Muscle layer of colon (tissue), 2 donors: ENCODE results near the gene STMN3.
"Not testable (repeated sequence)": the region's sequence is repeated elsewhere in the genome, so short reads cannot be mapped to it uniquely, and the experiment has no call there.

Experiments
- H3K27ac ChIP-seq: one replicate; pipeline ENCODE4 v1.7.0; 2013; ENCODE audit warnings: low read depth, mild to moderate bottlenecking, low read length, moderate library complexity
- H3K27me3 ChIP-seq, 2 donors: one replicate each; pipeline ENCODE4 v1.7.0; 2013; ENCODE audit warnings: low read length in 2 of 2, mild to moderate bottlenecking in 2 of 2; ENCODE audit not compliant: insufficient read depth in 2 of 2, control insufficient read depth in 1 of 2
- H3K36me3 ChIP-seq: one replicate; pipeline ENCODE4 v1.7.0; 2013; ENCODE audit warnings: mild to moderate bottlenecking, low read length; ENCODE audit not compliant: insufficient read depth
- H3K4me1 ChIP-seq: one replicate; pipeline ENCODE4 v1.7.0; 2013; ENCODE audit warnings: mild to moderate bottlenecking, low read length; ENCODE audit not compliant: insufficient read depth
- H3K4me3 ChIP-seq, 2 donors: one replicate each; pipeline ENCODE4 v1.7.0; 2013; ENCODE audit warnings: low read length in 2 of 2, low read depth in 1 of 2, mild to moderate bottlenecking in 1 of 2, moderate library complexity in 1 of 2
- H3K9ac ChIP-seq: one replicate; pipeline ENCODE4 v1.7.0; 2013; ENCODE audit warnings: low read length
- H3K9me3 ChIP-seq: one replicate; pipeline ENCODE4 v1.7.0; 2013; ENCODE audit warnings: mild to moderate bottlenecking, low read length
- donor health status: abdominal sarcoma.
- donor health status: Adenocarcinoma of cecum.

STMN3 gene

DNA sequence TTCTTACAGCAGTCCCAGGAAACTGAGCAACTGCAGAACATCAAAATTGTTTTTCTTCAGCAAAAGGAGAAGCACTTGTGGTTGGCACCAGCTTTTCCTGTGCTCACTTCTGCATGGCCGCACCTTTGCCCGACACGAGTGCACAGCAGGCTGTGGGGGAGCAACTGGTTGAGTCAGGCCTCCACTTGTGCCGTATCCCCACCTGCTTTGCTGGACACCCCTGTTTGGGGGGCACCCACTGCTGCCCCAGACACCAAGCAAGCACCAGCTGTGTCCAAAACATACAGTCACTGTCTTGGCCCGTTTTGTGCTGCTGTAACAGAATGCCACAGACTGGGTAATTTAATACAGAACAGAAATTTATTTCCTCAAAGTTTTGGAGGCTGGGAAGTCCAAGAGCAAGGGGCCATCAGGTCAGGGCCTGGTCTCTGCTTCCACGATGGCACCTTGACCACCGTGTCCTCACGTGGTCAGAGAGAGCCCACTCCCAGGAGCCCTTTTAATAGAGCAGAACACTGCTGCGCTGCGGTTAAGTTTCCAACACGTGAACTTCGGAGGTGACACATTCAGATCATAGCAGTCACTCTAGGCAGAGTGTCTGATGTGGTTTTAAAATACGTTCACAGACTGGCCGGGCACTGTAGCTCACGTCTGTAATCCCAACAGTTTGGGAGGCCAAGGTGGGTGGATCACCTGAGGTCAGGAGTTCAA lies 17.6 kb downstream of the STMN3 start:
- H3K9me3 ChIP-seq: no peaks in the 10 kb centered on the region
- no peak overlapping the region for H3K4me3 ChIP-seq
- H3K9ac ChIP-seq: no peak overlapping the region
- no peaks in the 10 kb centered on the region for H3K4me1 ChIP-seq
- no peak overlapping the region for H3K27ac ChIP-seq
- H3K27me3 ChIP-seq: no peaks in the 10 kb centered on the region
- no peaks in the 10 kb centered on the region for H3K36me3 ChIP-seq

DNA sequence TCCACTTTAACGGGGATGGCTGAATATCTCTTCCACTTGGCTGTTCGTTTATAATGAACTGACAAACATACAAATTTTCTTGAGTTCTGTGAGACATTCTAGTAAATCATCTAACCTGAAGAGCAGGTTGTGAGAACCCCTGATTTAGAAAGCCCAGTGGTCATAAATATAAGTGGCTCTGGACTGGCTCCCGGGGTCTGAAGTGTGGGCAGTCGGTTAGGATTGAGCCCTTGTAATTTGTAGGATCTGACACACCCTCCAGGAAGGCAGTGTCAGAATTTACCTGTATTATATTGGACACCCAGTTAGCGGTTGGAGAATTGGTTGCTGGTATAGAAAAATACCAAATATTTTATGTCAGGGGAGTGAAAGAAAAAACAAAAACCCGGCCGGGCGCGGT lies 19.5 kb downstream of the STMN3 start:
- no peaks in the 10 kb centered on the region for H3K36me3 ChIP-seq
- no peak overlapping the region for H3K27ac ChIP-seq
- H3K27me3 ChIP-seq: no peaks in the 10 kb centered on the region
- peaks cover 2% of the 10 kb centered on the region for H3K4me1 ChIP-seq
- no peak overlapping the region for H3K4me3 ChIP-seq
- no peaks in the 10 kb centered on the region for H3K9me3 ChIP-seq
- no peak overlapping the region for H3K9ac ChIP-seq

DNA sequence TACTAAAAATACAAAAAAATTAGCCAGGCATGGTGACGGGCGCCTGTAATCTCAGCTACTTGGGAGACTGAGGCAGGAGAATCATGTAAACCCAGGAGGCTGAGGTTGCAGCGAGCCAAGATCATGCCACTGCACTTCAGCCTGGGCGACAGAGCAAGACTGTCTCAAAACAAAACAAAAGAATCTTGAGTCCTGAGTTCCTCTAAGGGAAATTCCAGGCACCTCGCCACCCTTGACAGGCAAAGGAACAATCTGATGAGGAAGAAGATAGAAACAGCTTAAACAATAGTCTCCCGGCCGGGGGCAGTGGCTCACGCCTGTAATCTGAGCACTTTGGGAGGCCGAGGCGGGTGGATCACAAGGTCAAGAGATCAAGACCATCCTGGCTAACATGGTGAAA lies 21.8 kb downstream of the STMN3 start:
- H3K27ac ChIP-seq: not testable (repeated sequence)

DNA sequence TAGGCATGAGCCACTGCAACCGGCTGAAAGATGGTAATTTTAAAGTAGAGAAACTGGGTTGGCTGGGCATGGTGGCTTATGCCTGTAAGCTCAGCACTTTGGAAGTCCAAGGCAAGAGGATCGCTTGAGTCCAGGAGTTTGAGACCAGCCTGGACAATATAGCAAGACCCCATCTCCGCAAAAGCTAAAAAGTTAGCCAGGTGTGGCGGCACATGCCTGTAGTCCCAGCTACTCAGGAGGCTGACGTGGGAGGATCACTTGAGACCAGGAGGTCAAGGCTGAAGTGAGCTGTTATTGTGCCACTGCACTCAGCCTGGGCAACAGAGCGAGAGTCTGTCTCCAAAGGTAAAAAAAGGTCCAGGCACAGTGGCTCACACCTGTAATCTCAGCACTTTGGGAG lies 22.3 kb downstream of the STMN3 start:
- H3K4me3 ChIP-seq, H3K36me3 ChIP-seq, H3K9ac ChIP-seq, H3K27me3 ChIP-seq, H3K9me3 ChIP-seq, H3K27ac ChIP-seq: not testable (repeated sequence)
- peaks cover 10% of the 10 kb centered on the region for H3K4me1 ChIP-seq

More for the DNA sequence above, 21.8 kb downstream of the STMN3 start:
- H3K9me3 ChIP-seq, H3K9ac ChIP-seq, H3K27me3 ChIP-seq, H3K4me3 ChIP-seq, H3K36me3 ChIP-seq: not testable (repeated sequence)
- H3K4me1 ChIP-seq: peaks cover 10% of the 10 kb centered on the region

DNA sequence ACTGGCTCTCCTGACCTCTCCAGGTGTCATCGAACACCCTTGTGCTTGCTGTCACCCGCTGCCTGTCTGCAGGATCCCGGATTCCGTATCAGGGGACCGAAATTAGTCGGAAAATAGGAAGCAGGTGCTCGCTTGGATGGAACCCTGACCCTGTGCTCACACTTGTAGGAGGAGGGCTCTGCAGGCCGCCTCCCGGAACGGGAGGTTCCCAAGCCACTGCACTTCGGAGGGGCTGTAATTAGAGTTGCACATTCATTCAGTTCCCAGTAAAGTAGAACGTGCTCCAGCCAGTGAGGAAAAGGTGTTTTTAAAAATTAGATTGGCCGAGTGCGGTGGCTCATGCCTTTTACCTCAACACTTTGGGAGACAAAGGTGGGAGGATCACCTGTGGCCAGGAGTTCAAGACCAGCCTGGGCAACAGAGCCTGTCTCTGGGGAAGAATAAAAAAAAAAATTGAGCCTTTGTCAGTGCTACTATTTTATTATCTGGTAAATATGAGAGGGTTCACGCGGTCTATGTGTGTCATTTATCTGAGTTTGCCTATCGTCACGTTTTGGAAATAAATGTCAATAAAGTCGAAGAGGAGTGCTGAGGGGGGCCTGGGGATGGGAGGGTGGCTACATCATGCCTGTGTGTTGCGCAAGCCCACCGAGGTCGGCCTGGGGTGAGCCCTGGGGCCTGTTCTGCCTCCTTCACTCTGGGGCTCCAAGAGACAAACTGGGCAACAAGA lies 24.8 kb downstream of the STMN3 start:
- H3K4me1 ChIP-seq: peaks cover 10% of the 10 kb centered on the region
- peak overlapping the region; percentile 15 for H3K9ac ChIP-seq
- H3K4me3 ChIP-seq: peak overlapping the region; percentile 53 to 99
- no peaks in the 10 kb centered on the region for H3K27me3 ChIP-seq
- H3K27ac ChIP-seq: peak overlapping the region; percentile 37
- H3K36me3 ChIP-seq: no peaks in the 10 kb centered on the region
- no peaks in the 10 kb centered on the region for H3K9me3 ChIP-seq

DNA sequence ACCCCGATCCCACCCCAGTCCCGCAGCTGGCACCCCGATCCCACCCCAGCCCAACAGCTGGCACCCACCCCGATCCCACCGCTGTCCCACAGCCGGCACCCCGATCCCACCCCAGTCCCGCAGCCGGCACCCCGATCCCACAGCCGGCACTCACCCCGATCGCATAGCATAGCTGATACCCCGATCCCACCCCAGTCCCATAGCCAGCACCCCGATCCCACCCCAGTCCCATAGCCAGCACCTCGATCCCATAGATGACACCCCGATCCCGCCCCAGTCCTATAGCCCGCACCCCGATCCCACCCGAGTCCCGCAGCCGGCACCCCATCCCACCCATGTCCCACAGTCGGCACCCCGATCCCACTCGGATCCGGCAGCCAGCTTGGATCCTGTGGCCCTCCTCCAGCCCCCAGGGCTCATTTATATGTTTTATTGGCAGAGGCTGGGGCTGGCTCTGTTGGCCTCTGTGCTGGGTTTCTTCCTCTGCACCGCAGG lies 25.4 kb downstream of the STMN3 start:
- Histone ChIP-seq H3K4me1 (peaks cover 10% of the 10 kb centered on the region), H3K27ac (peak overlapping the region; percentile 37), H3K9me3 (no peaks in the 10 kb centered on the region), H3K27me3 (no peaks in the 10 kb centered on the region), H3K9ac (peak overlapping the region; percentile 15), H3K36me3 (no peaks in the 10 kb centered on the region), H3K4me3 (peak overlapping the region; percentile 53 to 99)

DNA sequence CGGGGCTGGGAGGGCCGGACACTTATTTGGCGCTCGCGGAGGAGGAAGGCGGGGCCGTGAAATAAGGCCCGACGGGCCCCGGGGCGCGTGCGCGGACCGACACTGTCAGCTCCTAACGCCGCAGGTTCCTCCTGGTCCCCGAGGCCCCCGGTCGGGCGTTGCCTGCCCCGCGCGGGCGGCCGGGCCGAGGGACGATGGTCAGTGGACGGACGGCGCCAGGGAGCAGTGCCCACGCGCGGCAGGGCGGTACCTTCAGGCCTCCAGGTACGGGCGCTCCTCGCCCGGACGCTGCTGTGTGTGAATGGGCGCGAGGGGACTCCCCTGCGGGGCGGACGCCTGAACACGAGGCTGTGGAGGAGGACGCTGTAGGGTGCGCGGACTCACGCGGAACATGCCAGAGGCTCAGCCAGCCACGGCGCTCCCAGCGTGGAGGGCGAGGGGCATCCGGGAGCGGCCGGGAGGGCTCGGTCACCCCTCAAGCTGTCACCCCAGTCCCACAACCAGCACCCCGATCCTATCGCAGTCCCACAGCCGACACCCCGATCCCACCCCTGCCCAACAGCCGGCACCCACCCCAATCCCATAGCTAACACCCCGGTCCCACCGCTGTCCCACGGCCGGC lies 26.0 kb downstream of the STMN3 start:
- Histone ChIP-seq H3K36me3 (no peaks in the 10 kb centered on the region), H3K9ac (peak overlapping the region; percentile 49), H3K27ac (peak overlapping the region; percentile 97), H3K4me3 (peak overlapping the region; percentile 79 to 99), H3K27me3 (no peaks in the 10 kb centered on the region), H3K4me1 (peaks cover 10% of the 10 kb centered on the region), H3K9me3 (no peaks in the 10 kb centered on the region)

DNA sequence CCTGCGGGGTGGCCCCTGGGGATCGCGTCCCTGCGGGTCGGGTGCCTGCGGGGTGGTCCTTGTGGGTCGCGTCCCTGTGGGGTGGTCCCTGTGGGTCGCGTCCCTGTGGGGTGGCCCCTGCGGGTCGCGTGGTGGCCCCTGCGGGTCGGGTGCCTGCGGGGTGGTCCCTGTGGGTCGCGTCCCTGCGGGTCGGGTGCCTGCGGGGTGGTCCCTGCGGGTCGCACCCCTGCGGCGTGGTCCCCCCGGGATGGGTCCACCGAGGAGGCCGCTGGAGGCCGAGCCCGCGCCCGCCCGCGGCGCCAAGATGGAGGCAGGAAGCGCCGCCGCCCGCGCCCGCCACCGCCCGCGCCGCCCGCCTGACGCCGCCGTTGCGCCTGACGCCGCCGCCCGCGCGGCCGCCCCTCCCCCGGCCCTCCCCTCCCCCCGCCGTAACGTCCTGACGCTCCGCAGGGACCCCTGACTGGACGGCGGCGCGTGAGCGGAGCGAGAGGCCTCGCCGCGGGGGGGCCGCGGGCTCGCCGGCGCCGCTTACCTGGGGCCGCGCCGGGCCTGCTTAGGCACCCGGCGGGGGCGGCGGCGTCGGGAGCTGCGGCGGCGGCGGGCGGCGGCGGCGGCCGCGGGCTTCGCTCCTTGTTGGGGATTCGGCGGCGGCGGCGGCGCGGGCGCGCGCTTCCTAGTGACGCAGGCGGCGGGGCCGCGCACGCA lies 26.6 kb downstream of the STMN3 start, which contains the start of gene GMEB2:
Gene GMEB2, minus strand, starts transcription at position 678 of the 705 bp plus-strand sequence. CDS start 7,704 bp downstream, outside the sequence.
- peak within 1 kb of the TSS; percentile 82 for H3K9ac ChIP-seq
- peak within 1 kb of the TSS; percentile 97 for H3K27ac ChIP-seq
- H3K36me3 ChIP-seq: no peaks in the 10 kb centered on the region
- peak within 1 kb of the TSS; percentile 79 to 99 for H3K4me3 ChIP-seq
- H3K9me3 ChIP-seq: no peaks in the 10 kb centered on the region
- peaks cover 10% of the 10 kb centered on the region for H3K4me1 ChIP-seq
- no peaks in the 10 kb centered on the region for H3K27me3 ChIP-seq

DNA sequence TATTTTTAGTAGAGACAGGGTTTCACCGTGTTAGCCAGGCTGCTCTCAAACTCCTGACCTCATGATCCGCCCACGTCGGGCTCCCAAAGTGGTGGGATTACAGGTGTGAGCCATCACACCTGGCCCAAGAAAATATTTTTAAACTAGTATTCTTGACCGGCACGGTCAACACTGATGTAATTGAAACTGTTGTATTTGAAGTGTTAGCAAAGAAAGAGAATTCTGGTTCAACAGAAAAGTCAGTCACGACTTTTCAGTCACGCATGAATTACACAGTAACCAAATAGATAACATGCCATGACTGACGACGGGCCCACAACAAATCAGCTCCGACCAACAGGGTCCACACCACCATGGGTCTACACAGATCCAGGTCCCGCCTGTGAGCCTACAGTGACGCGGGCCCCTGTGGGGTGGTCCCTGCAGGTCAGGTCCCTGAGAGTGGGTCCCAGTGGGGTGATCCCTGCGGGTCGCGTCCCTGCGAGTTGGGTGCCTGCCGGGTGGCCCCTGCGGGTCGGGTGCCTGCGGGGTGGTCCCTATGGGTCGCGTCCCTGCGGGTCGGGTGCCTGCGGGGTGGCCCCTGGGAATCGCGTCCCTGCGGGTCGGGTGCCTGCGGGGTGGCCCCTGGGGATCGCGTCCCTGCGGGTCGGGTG lies 27.3 kb downstream of the STMN3 start:
- no peaks in the 10 kb centered on the region for H3K9me3 ChIP-seq
- no peaks in the 10 kb centered on the region for H3K27me3 ChIP-seq
- H3K27ac ChIP-seq: peak overlapping the region; percentile 78
- H3K36me3 ChIP-seq: no peaks in the 10 kb centered on the region
- H3K9ac ChIP-seq: peak overlapping the region; percentile 82
- H3K4me1 ChIP-seq: peaks cover 10% of the 10 kb centered on the region
- peak overlapping the region; percentile 58 to 72 for H3K4me3 ChIP-seq

DNA sequence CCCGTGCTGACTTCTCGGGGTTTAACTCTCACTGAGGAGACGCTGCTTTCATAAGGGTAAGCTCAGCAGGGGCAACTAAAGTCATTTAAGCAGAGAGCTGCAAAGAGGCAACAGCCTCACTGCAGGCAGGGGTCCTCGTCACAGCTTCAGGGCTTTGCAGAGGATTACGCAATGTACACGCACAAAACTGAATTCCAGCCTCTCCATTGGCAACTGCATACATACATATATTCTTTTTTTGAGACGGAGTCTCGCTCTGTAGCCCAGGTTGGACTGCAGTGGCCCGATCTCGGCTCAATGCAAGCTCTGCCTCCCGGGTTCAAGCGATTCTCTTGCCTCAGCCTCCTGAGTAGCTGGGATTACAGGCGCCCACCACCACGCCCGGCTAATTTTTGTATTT lies 28.7 kb downstream of the STMN3 start:
- peaks cover 10% of the 10 kb centered on the region for H3K4me1 ChIP-seq
- no peak overlapping the region for H3K4me3 ChIP-seq
- no peaks in the 10 kb centered on the region for H3K36me3 ChIP-seq
- H3K27ac ChIP-seq: no peak overlapping the region
- no peak overlapping the region for H3K9ac ChIP-seq
- no peaks in the 10 kb centered on the region for H3K9me3 ChIP-seq
- H3K27me3 ChIP-seq: no peaks in the 10 kb centered on the region
